Left ventricle myocardium superior (tissue), 1 donor: ENCODE data around the gene FAF1. TPM values are rescaled to one million over a fixed set of nuclear protein-coding genes. Genes with fewer than 3 reads are reported as not detected.
"Not testable (repeated sequence)": the region's sequence is repeated elsewhere in the genome, so short reads cannot be mapped to it uniquely, and the experiment has no call there.

Experiments
- ATAC-seq: fragments of 200-7000 bp; cut with Tn5 transposase; one replicate; pipeline ENCODE4 v1.9.1; 2020; ENCODE audit warnings: mild to moderate bottlenecking, moderate library complexity
- DNase-seq: peaks from one replicate; pipeline ENCODE4 v3.0.0-alpha.2; 2020
- intact Hi-C: fragments of 100-400 bp; cut with micrococcal nuclease; formaldehyde crosslinking; loops from one replicate; pipeline ENCODE4 v1.11.0; 2022
- total RNA-seq: library from RNA; stranded (reverse); fragmentation: NEBNext Ultra II Directional; extraction: Animal tissue kit (Norgen Biotek cat#: 25700); gene quantifications from one replicate; pipeline ENCODE4 v1.2.1, GENCODE V29; 2021
- donor health status: DM: no; HTN: yes; CAD: no; lungs with severe emphysema.

The FAF1 gene
- total RNA-seq, 1 donor from 2014 or later = 99.2 TPM

DNA sequence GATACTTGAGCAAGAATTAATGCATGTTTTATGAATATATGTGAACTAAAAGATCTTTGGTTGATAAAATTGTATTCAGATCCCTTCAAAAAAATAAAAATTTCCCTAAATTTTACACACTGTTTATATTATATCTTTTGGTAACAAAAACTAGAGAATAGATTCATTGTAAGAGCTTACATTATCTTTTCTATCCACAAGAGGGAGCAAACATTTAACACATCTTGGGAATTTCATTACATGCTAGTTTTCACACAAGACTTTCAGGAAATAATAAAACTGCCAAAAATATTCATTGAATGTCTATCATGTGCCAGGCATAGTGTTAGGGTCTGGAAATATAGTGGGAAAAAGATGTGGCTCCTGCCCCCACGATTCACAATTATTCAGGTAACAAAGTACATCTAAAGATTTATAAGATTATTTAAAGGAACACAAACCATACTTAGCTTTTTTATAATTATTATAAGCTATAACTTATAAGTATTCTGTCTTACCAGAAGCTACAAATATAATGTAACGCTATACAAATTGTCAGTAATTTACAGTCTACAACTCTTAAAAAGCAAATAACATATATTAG is 30.6 kb downstream of the FAF1 start:
- no peak for DNase-seq
- no peak for ATAC-seq
- intact Hi-C loops = no loop called here

DNA sequence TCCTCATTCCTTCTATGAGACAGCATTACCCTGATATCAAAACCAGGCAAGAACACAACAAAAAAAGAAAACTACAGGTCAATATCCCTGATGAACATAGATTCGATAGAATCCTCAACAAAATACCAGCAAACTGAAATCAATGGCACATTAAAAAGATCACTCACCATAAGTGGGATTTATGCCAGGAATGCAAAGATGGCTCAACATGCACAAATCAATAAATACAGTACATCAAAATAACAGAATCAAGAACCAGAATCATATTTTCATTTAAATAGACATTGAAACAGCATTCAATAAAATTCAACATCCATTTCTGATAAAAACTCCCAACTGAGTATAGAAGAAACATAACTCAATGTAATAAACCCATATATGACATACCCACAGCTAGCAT is 36.5 kb downstream of the FAF1 start:
- ATAC-seq = no peak
- DNase-seq = no peak
- intact Hi-C loops = no loop called here

DNA sequence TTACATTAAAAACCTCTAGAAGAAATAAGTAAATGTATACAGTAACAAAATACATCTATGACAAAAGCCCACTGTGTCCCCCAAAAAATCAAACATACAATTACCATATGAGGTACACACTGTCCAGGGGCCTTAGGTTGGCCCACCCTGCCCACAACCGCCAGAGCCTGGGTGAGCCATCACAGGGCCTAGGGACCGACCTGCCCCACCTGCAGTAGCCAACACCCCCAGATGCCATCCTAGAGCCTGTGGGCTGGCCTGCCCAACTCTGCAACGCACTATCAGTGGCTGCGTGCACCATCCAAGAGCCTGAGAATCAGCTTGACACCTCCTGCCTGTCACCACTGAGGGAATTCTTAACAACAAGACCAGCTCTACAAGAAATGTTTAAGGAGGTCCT is 39.0 kb downstream of the FAF1 start:
- peak; percentile 21 for DNase-seq
- intact Hi-C loops = no loop called here
- ATAC-seq = peak; percentile 39

DNA sequence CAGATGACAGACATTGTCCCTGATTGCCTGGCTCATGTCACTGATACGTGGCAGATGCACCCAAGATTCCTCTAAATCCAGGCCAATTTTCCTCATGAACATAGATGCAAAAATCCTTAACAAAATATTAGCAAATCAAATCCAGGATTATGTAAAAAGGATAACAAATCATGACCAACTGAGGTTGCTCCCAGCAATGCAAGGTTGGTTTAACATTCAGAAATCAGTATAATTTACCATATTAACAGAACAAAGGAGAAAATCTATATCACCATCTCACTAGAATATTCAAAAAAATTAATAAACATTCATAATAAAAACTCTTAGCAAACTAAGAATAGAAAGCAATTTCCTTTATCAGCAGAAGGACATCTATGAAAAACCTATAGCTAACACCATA is 39.7 kb downstream of the FAF1 start:
- intact Hi-C loops = no loop called here
- no peak for DNase-seq
- ATAC-seq = no peak

DNA sequence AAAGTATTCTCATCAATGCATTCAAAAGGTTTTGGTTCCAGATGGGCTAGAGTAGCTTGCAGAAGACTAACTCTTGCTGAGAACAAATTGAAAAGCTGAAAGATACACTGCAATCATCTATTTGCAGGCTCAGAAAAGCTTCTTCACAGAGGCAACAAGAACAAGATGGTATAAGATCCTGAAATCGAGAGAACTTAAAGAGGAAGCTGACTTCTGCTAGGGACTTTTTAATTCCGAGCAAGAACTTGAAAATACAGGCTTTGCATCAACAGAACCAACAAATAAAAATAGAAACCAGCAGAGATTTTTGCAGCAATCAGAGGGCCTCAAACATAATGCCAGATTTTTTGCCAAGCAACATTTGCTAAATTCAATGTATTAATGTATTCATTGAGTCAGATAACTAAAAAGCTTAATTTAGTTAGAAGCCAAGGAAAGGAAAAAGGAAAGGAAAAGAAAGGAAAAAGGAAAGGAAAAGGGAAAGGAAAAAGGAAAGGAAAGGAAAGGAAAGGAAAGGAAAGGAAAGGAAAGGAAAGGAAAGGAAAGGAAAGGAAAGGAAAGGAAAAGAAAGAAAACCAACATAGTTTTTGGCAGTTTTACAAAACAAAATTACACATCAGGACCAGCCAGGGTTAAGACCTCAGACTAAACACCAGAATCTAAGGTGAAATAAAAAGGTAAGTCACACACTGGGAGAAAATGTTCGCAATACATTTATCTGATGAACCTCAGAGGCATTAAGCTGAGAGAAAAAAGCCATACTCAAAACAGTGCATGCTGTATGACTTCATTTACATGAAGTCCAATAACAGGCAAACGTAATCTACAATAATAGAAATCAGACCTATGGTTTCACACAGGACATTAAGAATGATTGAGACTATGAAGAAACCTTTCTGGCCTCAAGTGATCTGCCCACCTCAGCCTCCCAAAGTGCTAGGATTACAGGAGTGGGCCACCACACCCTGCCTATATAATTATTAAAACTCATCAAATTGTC is 42.6 kb downstream of the FAF1 start:
- no peak for DNase-seq
- ATAC-seq = no peak
- intact Hi-C loops = no loop called here

DNA sequence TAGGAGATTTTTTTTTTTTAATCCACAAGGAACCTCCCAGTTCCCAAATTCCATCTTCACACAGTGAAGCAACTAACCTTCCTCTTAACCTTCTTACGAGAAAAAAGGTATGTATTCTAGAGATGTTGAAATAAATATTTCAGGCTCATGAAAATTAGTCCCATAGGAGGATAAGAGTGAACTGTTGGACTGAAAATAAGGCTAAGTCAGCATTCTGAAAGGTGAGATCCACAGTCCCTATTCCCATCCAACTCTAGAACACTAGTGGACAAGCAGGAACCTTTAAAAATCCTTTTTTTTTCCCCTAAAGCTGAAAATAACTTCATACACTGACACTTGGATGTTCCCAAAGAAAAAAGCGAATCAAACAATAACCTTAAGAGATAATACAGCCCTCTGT is 44.4 kb downstream of the FAF1 start:
- no peak for DNase-seq
- intact Hi-C loops = no loop called here
- no peak for ATAC-seq

DNA sequence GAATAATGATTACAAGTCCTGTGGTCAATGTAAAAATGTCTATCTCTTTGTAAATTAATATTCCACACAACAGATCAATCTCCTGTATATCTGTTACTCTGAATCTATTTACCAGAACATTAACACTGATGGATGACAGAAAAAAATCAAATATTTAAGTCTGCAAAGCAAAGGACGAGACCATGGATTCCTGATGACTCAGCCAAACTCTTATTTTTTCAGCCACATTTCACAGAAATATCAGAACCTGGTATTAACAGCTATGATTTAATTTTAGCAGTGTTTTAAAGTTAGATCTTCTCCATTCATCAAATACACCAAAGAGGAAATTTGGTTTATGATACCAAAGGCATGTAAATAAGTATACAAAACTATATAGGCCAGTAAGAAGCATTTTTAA is 46.1 kb downstream of the FAF1 start:
- ATAC-seq (no peak), DNase-seq (no peak)
- intact Hi-C loops = no loop called here

DNA sequence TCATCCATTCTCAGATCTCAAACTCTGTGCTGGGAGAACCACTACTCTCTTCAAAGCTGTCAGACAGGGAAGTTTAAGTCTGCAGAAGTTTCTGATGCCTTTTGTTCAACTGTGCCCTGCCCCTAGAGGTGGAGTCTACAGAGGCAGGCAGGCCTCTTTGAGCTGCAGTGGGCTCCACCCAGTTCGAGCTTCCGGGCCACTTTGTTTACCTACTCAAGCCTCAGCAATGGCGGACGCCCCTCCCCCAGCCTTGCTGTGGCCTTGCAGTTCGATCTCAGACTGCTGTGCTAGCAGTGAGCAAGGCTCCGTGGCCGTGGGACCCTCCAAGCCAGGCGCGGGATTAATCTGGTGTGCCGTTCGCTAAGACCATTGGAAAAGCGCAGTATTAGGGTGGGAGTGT is 49.7 kb downstream of the FAF1 start:
- DNase-seq, intact Hi-C loops, ATAC-seq: not testable (repeated sequence)

DNA sequence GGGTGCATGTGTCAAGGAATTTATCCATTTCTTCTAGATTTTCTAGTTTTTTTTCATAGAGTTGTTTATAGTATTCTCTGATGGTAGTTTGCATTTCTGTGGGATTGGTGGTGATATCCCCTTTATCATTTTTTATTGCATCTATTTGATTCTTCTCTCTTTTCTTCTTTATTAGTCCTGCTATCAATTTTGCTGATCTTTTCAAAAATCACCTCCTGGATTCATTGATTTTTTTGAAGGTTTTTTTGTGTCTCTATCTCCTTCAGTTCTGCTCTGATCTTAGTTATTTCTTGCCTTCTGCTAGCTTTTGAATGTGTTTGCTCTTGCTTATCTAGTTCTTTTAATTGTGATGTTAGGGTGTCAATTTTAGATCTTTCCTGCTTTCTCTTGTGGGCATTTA is 52.5 kb downstream of the FAF1 start:
- intact Hi-C loops, ATAC-seq, DNase-seq: not testable (repeated sequence)

DNA sequence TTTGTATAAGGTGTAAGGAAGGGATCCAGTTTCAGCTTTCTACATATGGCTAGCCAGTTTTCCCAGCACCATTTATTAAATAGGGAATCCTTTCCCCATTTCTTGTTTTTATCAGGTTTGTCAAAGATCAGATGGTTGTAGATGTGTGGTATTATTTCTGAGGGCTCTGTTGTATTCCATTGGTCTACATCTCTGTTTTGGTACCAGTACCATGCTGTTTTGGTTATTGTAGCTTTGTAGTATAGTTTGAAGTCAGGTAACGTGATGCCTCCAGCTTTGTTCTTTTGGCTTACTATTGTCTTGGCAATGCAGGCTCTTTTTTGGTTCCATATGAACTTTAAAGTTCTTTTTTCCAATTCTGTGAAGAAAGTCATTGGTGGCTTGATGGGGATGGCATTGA is 54.0 kb downstream of the FAF1 start:
- ATAC-seq, intact Hi-C loops, DNase-seq: not testable (repeated sequence)

DNA sequence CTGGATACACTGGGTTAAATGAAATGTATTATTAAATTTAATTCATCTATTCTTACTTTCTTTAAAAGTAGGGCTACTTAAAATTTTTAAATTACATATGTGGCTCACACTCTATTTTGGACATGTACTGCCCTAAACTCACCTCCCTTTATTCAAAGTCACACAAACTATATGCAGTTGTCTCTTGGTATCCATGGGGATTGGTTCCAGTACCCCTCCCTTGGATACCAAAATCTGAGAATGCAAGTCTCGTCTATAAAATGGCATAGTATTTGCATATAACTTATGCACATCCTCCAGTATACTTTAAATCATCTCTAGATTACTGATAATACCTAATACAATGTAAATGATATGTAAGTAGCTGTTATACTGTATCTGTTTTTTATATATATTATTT is 57.6 kb downstream of the FAF1 start:
- DNase-seq (no peak), ATAC-seq (no peak)
- intact Hi-C loops = no loop called here

DNA sequence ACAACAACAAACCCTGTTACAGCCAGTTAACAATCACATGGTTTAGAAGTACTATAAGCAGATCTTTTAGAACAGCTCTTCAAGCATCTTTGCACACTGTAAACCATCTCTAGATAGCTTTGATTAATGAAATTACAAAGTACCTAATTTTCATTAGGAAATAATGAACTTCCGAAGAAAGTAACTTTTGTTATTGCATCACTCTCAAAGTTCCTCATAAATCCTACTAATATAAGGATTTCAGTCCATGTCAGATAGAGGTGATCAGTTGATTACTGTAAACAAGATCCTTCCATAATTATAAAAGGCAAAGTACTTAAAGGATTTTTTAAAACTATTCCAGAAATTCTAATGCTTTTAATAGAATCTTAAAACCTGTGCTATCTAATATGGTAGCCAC is 58.2 kb downstream of the FAF1 start:
- ATAC-seq (no peak), DNase-seq (no peak)
- intact Hi-C loops = no loop called here

DNA sequence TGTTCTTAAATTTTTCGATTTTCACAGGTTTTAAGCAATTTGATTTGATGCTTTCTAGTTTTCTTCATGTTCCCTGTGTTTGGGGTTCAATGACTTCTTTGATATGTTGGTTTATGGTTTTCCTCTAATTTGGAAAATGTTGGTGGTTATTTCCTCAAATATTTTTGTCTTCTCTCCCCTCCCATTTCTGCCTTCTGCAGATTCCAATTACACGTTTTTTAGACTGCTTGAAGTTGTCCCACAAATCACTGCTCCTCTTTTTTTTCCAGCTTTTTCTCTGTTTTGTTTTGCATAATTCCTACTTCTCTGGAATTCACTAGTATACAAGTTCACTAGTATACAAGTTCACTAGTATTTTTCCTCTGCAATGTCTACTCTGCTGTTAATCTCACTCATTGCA is 61.3 kb downstream of the FAF1 start:
- no peak for ATAC-seq
- intact Hi-C loops = no loop called here

DNA sequence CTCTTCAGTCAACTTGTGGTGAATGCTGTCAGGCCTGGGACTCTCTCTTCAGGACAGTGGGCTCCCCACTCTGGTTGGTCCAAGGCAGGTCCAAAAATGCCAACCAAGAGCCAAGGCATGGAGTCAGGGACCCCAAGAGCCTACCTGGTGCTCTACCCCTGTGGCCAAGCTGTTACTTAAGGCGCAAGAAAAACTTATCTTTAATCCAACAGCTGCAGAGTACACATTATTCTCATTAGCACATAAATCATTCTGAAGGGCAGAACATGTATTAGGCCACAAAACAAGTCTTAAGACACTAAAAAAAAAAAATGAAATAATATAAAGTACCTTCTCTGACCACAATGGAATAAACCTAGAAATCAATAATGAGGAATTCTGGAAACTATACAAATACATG is 65.7 kb downstream of the FAF1 start:
- ATAC-seq (no peak), DNase-seq (no peak)
- intact Hi-C loops = no loop called here

More for the DNA sequence above, 61.3 kb downstream of the FAF1 start:
- DNase-seq = no peak

DNA sequence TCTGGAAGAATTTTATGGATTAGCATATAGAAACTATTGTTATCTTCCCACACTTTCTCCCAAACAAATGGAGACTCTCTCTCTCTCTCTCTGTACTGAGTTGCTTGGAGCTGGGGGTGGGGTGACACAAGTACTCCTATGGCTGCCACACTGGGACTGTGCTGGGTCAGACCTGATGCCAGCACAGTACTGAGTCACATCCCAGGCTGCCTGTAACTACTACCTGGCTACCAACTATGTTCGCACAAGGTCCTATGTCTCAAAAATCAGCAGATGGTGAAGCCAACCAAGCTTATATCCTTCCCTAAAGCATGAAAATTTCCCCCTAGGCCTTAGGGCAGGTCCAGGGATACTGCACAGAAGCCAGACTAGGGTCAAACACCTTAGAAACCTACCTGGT is 66.6 kb downstream of the FAF1 start:
- intact Hi-C loops = no loop called here
- ATAC-seq (peak; percentile 45), DNase-seq (no peak)

DNA sequence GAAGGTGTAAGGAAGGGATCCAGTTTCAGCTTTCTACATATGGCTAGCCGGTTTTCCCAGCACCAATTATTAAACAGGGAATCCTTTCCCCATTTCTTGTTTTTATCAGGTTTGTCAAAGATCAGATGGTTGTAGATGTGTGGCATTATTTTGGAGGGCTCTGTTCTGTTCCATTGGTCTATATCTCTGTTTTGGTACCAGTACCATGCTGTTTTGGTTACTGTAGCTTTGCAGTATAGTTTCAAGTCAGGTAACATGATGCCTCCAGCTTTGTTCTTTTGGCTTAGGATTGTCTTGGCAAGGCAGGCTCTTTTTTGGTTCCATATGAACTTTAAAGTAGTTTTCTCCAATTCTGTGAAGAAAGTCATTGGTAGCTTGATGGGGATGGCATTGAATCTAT is 72.5 kb downstream of the FAF1 start:
- intact Hi-C loops, ATAC-seq, DNase-seq: not testable (repeated sequence)

DNA sequence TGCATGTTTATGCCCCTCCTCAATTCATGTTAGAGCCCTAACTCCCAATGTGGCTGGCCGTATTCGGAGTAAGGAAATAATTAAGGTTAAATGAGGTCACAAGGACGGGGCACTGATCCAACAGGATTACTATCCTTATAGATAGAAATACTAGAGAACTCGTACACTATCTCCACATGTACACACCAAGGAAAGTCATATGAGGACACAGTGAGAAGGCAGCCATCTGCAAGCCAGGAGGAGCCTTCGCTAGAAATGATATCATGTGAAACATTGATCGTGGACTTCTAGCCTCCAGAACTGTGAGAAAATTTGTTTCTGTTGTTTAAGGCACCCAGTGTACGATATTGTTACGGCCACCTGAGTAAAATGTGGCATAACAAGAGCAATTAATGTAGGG is 79.7 kb downstream of the FAF1 start:
- no peak for DNase-seq
- intact Hi-C loops = no loop called here
- ATAC-seq = peak; percentile 48

DNA sequence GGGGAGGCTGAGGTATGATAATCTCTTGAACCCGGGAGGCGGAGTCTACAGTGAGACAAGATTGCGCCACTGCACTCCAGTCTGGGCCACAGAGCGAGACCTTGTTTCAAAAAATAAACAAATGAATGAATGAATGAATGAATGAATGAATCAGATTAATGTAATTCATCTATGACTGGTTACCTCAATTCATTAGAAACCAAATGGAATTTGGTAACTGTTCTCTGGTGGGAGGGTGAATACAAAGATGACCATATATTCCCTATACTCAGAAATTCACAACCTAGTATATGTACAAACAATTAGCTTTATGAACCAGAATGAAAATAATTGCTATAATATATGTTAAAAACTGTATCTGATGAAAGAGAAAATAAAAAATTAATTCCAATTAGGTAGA is 80.9 kb downstream of the FAF1 start:
- ATAC-seq (no peak), DNase-seq (no peak)
- intact Hi-C loops = no loop called here

DNA sequence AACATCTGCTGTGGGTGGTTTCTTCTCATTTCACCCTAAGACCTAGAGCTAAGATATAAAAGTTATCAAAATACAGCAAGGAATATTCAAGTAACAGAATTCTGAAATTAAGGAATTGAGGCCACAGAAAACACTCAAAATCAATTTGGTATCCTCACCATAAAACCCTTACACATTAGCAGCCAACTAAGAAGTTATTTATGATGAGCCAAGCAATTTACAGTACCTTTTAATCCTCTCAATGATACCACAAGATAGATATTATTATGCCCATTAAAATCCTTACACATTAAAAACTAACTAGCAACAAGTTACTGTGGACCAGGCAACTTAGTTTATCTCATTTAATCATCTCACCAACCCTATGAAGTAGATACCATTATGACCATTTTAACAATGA is 81.6 kb downstream of the FAF1 start:
- ATAC-seq = no peak
- intact Hi-C loops = no loop called here
- no peak for DNase-seq

DNA sequence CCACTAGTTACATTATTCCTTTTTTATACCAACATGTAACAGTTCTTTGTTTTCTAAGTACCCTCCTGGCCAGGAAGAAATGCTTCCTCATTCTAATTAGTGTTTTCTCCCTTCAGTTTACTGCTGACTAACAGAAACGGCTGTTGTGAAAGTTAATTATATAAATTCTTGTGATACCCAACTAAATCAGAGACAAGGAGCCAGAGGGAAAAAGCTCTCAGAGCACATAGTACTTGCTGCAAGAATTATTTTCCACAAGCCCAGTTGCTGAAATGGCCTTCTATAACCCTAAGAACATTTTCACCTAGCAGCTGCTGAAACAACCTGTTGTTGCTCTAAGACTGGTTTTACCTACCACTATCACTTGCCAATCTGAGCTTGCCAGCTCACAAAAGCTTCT is 82.4 kb downstream of the FAF1 start:
- no peak for ATAC-seq
- DNase-seq = no peak
- intact Hi-C loops = no loop called here
